ES-I3 (cell line): ENCODE results near the gene PEDS1.
"Not testable (repeated sequence)": the region's sequence is repeated elsewhere in the genome, so short reads cannot be mapped to it uniquely, and the experiment has no call there.

ENCODE experiments used
- H3K36me3 ChIP-seq: 2 replicates; pipeline ENCODE4 v1.6.1; 2013; ENCODE audit warnings: mild to moderate bottlenecking, low read length, control low read depth, moderate library complexity; ENCODE audit not compliant: insufficient read depth
- H3K4me1 ChIP-seq: 2 replicates; pipeline ENCODE4 v1.6.1; 2013; ENCODE audit warnings: mild to moderate bottlenecking, control low read depth, low read length; ENCODE audit not compliant: insufficient read depth
- H3K9ac ChIP-seq: 2 replicates; pipeline ENCODE4 v1.6.1; 2013; ENCODE audit warnings: low read depth, mild to moderate bottlenecking, low read length, moderate library complexity
- H3K9me3 ChIP-seq: 2 replicates; pipeline ENCODE4 v1.6.1; 2013; ENCODE audit warnings: mild to moderate bottlenecking, low read length, moderate library complexity; ENCODE audit not compliant: control insufficient read depth, insufficient read depth

Gene PEDS1

GRCh38 chr20:50161494-50161893 is 8.0 kb upstream of the PEDS1 start:
- peaks cover 13% of the 10 kb centered on the region for H3K4me1 ChIP-seq
- H3K36me3 ChIP-seq, H3K9me3 ChIP-seq, H3K9ac ChIP-seq: not testable (repeated sequence)

DNA sequence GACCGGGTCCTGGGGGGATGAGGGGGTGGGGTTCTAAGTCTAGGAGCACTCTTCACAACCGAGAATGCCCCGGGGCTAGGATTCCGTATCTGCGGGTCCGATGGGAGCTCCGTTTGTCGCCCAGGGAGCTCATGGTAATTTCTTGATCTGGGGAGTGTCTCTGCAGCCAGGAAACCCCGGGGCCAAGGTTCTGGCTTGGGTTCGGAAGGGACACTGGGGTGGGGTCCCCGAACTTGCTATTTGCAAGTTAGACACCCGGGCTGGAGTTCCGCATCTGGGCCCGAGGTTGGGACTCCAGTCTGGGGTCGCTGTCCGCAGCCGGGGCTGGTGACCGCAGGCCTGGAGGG is 397 bp downstream of the PEDS1 start:
- Histone ChIP-seq H3K9me3 (no peaks in the 10 kb centered on the region), H3K9ac (peak overlapping the region; percentile 71), H3K36me3 (peaks cover 6% of the 10 kb centered on the region; the same call in 1 of the 2 replicates), H3K4me1 (0 out of 2 replicates have a peak, but pooled peaks cover 11% of the 10 kb centered on the region)

GRCh38 chr20:50152394-50153152 is 950 bp downstream of the PEDS1 start:
- Histone ChIP-seq H3K4me1 (peaks cover 12% of the 10 kb centered on the region; the same call in 1 of the 2 replicates), H3K9ac (peak overlapping the region; percentile 71), H3K36me3 (peaks cover 8% of the 10 kb centered on the region; the same call in 1 of the 2 replicates), H3K9me3 (no peaks in the 10 kb centered on the region)

DNA sequence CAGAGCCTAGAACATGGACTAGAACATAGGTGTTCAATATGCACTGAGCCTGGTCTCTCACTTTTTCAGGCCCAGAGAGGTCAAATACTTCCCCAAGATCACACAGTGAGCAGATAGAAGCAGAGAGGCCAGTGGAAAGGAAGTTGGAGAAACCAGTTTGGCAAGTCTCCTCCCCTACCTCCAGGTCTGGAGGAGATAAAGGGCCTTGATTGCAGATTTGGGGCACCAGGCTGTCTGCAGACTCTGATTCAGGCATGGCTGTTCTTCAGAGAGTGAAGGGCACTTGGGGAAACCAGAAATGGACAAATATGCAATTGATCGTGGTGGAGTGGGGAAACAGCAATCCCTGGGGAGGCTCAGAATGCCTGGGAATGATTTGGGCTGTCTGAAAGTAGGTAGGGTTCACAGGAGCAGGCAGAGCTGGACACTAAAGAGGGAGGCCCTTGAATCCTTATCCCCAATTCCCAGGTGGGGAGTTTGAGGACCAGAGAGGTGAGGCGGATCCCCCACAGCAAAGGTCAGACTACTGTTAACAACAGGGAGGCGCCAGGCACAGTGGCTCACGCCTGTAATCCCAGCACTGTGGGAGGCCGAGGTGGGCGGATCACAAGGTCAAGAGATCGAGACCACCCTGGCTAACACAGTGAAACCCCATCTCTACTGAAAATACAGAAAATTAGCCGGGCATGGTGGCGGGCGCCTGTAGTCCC is 2.3 kb downstream of the PEDS1 start:
- H3K36me3 ChIP-seq: peaks cover 8% of the 10 kb centered on the region; the same call in 1 of the 2 replicates
- peaks cover 25% of the 10 kb centered on the region; the same call in 1 of the 2 replicates for H3K4me1 ChIP-seq
- H3K9ac ChIP-seq: no peak overlapping the region
- H3K9me3 ChIP-seq: no peaks in the 10 kb centered on the region

GRCh38 chr20:50149481-50150254 is 3.9 kb downstream of the PEDS1 start:
- peaks cover 25% of the 10 kb centered on the region; the same call in 1 of the 2 replicates for H3K4me1 ChIP-seq
- peaks cover 8% of the 10 kb centered on the region; the same call in 1 of the 2 replicates for H3K36me3 ChIP-seq
- H3K9me3 ChIP-seq: no peaks in the 10 kb centered on the region
- H3K9ac ChIP-seq: no peak overlapping the region

DNA sequence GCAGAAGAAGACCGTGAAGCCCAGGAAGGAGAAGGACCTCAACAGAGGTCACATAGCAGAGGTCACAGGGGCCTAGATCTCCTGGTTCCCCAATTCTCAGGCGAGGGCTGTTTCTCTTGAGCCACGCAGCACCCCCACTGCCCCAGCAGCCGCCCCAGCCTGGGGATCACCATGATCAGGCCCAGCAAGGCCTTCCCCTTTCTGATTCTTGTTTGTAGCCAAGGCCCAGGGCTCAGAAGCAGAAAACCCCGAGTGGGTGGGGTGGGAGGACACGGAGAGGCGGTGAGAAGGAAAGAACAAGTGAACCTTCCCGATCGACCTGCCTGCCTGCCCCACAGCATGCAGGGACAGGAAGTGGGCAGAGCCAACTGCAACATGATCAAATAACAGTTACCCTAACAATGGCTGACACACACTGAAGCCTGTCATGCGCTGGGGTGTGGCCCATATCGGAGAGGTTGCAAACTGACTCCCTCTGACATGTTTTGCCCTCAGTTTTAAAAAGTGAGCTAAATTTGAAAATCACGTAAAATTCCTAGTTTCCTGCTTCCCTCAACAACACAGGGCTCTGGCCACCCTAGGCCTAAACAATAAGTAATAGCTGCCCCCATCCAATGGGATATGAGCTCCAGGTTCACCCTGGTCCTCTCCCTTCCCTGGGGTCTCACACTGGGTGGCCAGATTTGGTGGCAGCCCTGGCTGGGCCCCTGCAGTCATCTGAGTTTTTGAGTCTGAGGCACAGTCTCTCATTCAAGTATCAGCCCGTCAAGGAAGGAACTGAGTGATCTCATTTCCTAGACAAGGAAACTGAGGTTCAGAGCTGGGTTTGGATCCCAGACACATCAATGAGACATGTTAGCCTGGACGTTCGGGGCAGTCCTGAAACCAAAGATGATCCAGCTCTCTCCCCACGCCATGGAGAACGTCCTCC is 6.5 kb downstream of the PEDS1 start:
- Histone ChIP-seq H3K9me3 (no peaks in the 10 kb centered on the region), H3K9ac (no peak overlapping the region; the same call in 1 of the 2 replicates), H3K4me1 (peaks cover 32% of the 10 kb centered on the region), H3K36me3 (peaks cover 8% of the 10 kb centered on the region; the same call in 1 of the 2 replicates)

- no peak overlapping the region for H3K9ac ChIP-seq
- H3K9me3 ChIP-seq: no peaks in the 10 kb centered on the region
- peaks cover 28% of the 10 kb centered on the region for H3K4me1 ChIP-seq
- H3K36me3 ChIP-seq: peaks cover 11% of the 10 kb centered on the region; the same call in 1 of the 2 replicates
Observed at GRCh38 chr20:50146214-50146613, 7.3 kb downstream of the PEDS1 start.

DNA sequence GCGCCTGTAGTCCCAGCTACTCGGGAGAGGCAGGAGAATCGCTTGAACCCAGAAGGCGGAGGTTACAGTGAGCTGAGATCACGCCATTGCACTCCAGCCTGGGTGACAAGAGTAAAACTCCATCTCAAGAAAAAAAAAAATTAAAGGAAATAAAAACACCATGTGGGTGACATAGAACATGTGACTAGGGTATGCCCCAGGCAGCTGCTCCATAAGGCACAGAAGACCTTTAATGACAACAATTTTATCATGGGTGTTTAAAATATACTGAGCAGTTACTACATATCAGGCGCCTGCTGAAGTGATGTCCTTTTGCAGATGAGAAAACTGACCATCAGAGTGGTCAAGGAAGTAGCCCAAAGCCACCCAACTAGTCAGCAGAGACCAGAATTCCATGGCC is 8.0 kb downstream of the PEDS1 start:
- Histone ChIP-seq H3K36me3 (peaks cover 11% of the 10 kb centered on the region; the same call in 1 of the 2 replicates), H3K9me3 (no peaks in the 10 kb centered on the region), H3K9ac (no peak overlapping the region), H3K4me1 (peaks cover 28% of the 10 kb centered on the region)

- Histone ChIP-seq H3K36me3 (peaks cover 11% of the 10 kb centered on the region; the same call in 1 of the 2 replicates), H3K4me1 (peaks cover 28% of the 10 kb centered on the region), H3K9ac (no peak overlapping the region), H3K9me3 (no peaks in the 10 kb centered on the region)
Observed at GRCh38 chr20:50144362-50144761, 9.2 kb downstream of the PEDS1 start.

- Histone ChIP-seq H3K9ac (no peak overlapping the region), H3K36me3 (peaks cover 5% of the 10 kb centered on the region; the same call in 1 of the 2 replicates), H3K9me3 (no peaks in the 10 kb centered on the region), H3K4me1 (peaks cover 28% of the 10 kb centered on the region)
Observed at GRCh38 chr20:50142812-50143211, 10.7 kb downstream of the PEDS1 start.

GRCh38 chr20:50141811-50142561 is 11.5 kb downstream of the PEDS1 start:
- H3K36me3 ChIP-seq: peaks cover 5% of the 10 kb centered on the region; the same call in 1 of the 2 replicates
- H3K9ac ChIP-seq: no peak overlapping the region
- no peaks in the 10 kb centered on the region for H3K9me3 ChIP-seq
- peaks cover 21% of the 10 kb centered on the region for H3K4me1 ChIP-seq

DNA sequence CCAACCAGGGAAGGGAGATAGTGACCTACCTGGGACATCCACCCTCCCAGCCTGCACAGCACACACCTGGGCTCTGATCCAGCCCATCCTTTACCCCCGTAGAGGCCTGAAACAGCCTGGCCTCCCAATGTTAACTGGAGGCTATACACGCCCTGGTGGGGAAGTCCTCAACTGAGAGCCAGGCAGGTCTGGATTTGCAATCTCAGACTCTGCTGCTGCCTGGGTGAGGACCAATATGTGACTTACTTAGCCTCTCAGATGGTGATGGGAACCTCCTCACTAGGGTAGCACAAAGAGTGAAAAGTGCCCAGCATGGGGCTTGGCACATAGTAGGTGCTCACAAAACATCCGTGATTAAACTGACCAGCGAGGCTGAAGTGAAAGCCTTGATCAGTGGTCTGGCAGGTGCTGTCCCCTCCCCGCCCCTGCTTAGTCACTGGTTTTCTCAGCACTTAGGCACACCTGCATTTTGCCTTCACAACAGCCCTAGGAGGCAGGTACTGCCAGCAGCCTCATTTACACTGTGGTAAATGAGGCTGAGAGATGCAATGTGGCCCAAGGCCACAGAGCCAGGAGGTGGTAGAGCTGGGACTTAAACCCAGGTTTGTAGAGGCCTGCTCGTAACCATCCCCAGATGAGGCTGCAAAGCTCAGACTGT is 12.4 kb downstream of the PEDS1 start:
- H3K9me3 ChIP-seq: no peaks in the 10 kb centered on the region
- H3K9ac ChIP-seq: no peak overlapping the region
- peaks cover 14% of the 10 kb centered on the region for H3K4me1 ChIP-seq
- peaks cover 5% of the 10 kb centered on the region; the same call in 1 of the 2 replicates for H3K36me3 ChIP-seq
